Activated CD8-positive, alpha-beta memory T cell treated with anti-CD3 and anti-CD28 coated beads, Interleukin-2, amount 50 U/mL, for 24 hours (primary cell): ENCODE results near the gene XYLT1.
"Not testable (repeated sequence)": the region's sequence is repeated elsewhere in the genome, so short reads cannot be mapped to it uniquely, and the experiment has no call there.

Experiments used
- DNase-seq: peaks from one replicate; pipeline ENCODE4 v3.0.0-alpha.2; 2020; ENCODE audit errors: extremely low read depth

The XYLT1 gene

DNA sequence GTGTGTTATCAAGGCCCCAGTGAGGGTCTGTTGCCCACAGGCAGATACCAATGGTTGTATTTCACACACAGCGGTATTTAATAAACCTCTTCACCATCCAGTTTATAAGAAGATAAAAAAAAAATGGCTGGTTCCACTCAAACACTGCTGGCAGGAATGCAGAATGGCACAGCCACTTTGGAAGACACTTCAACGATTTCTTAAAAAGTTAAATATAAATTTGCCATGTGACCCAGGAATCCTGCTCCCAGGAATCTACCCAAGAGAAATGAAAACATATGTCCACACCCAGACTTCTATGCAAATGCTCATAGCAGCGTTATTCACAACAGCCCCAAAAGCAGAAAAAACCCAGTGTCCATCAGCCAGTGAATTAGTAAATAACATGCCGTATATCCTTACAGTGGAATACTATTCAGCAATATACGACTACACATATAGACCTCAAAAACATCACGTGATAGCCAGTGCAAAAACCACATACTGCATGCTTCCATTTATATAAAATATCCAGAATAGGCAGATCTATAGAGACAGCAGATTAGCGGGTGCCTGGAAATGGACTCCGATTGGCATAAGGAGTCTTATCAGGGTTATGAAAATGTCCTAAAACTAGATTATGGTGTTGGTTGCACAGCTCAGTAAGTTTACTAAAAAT is 38.7 kb downstream of the XYLT1 start:
- DNase-seq, result no peak

DNA sequence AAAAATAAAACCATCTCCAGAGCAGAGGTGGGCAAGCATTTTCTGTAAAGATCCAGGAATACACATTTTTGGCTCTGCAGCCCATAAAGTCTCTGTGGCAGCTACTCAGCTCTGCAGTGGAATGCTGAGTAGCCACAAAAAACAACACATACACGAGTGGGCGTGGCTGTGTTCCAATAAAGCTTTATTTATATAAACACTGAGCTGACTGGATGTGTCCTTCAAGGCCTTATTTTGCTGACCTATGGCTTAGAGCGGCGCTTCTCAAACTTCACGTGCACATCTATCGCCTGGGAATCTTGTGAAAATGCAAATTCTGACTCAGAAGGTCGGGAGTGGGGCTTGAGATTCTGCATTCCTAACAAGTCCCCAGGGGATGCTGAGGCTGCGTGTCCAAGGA is 39.7 kb downstream of the XYLT1 start:
- DNase-seq, result no peak

DNA sequence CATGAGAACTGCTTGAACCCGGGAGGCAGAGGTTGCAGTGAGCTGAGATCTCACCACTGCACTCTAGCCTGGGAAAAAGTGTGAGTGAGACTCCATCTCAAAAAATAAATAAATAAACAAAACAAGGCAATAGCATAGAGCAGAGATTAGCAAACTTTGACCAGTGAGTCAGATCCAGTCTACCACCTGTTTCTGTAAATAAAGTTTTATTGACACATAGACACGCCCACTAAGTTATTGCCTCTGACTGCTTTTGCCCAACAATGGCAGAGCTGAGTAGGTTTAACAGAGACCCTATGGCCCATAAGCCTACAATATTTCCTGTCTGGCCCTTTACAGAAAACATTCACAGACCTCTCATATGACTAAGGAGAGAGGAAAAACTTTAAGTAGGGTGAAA is 44.3 kb downstream of the XYLT1 start:
- DNase-seq, result no peak

DNA sequence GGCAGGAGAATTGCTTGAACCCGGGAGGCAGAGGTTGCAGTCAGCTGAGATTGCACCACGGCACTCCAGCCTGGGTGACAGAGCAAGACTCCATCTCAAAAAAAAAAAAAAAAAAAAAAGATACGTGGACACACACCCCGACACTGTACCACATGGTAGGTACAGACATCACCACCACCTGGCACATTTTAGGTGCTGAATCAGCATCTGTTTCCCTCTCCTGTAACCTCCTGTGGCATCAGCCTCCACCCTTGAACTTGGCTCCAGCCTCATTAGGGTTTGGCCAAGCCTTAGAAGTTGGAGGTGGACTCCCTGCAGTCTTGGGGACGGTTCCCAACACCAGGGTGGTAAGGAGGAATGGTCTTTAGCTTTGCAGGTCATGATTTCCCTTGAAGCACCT is 46.0 kb downstream of the XYLT1 start:
- DNase-seq, result no peak

DNA sequence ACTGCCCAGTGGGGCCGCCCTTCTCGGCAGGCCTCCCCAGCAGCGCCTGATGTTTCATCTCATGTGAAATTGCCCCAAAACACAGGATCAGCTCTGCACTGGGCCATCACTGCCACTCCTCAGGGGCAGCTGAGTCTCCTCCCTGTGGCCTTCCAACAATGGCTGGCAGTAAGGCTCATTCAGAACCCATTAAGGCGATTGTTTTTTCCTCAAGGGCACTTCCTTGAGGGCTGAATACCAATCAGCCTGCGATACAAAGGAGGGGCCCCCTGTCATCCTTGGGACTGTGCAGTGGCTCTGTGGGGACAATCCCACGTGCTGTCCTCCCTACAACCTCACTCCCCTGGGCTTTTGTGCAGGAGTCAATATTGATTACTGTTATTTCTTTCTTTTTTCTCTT is 47.5 kb downstream of the XYLT1 start:
- DNase-seq, result no peak

DNA sequence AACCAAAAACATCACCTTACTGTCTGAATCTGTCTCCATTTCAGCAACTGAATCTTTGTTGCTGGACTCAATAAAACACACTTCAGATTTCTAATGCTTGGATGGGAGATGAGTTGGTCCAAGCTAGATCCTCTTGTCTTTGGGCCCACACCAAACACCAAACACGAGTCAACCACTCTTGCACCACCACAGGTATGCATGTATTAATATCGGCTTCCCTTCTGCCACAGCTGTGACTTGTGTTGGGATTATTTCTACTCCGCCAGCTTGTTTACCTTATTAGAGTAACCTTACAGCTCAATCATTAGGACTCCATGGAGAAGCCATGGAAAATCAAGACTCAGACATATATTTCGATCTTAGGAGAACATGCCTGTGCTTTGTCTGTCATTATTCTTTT is 49.9 kb downstream of the XYLT1 start:
- no peak for DNase-seq

DNA sequence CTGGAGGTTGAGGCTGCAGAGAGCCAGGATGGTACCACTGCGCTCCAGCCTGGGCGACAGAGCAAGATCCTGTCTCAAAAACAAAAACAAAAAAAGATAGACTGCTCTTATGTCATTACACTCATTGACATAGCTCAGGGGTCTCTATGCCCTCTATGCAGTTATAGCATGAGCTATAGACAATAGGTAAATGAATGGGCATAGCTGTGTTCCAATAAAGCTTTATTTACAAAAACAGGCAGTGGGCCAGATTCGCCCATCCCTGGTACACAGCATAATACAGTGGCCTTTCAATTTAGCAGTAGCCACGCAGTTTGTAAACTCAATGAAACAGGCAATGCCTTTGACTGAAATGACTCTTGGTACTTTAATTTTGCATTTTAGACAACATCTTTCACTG is 51.5 kb downstream of the XYLT1 start:
- no peak for DNase-seq

DNA sequence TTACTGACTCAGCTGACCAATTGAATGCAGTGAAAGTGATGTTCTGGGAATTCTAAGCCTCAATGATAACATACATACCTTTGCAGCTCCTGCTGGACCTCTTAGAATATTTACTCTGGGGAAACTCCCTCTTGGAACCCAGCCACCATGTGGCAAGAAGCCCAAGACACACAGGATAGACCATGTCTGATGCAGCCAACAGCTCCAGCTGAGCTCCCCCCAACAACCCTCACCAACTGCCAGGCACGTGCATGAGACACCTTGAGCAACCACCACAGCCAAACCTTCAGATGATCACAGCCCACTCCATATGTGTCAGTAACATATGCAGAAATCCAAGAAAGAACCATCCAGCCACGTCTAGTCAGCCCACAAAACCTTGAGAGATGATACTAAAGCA is 53.0 kb downstream of the XYLT1 start:
- DNase-seq, result no peak

DNA sequence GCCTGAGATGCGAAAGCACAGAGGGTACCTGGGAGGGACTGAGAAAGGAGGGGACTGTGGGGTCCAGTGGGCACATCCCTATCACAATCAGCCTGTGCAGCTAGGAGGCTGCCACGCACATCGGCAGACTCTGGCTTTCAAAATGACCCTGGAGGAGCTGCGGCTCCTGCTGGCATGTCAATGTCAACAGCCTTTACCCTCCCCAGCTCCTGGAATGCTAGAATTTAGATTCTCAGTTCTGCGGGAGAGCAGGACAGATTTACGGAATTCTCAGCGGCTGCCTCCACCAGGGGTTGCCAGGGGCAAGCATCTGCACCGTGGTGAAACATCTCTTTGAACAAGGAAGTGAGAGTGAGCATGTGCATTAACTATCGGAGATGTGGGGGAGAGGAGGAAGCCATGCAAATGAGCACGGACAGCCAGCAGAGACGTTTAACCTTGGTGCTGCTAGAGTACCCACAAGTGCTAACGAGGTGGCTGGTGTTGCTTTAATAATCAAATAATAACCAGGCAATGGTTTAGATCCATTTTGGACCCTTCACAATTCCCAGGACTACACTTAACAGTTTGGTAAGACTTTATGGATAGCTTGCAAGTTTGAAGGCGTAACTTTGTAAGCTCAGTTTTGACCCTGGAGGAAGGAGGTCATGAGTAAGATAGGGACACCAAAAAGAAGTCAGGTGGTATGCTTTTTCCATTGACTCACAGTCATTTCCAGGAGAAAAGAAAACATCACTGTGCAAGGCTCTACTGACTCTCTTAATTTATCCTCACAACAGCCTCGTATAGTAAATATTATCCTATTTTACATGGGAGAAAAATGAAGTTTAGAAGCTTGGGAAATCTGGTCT is 54.1 kb downstream of the XYLT1 start:
- peak; percentile 12 for DNase-seq

DNA sequence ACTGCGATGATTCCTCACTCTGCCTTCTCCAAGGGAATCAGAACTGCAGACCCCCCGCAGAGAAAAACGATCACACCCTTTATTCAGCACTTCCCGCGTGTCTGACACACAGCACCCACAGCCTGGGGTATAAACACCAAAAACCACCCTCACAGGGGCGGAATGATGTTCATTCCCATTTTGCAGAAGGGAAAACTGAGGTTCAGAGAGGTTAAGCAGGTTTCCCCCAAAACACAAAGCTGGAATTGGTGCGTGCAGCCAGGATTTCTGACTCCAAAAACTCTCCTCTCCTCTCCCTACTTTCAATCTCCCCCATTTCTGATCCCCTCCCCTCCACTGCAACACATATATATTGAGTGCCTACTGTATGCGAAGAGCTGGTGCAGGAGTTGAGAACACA is 55.8 kb downstream of the XYLT1 start:
- no peak for DNase-seq

DNA sequence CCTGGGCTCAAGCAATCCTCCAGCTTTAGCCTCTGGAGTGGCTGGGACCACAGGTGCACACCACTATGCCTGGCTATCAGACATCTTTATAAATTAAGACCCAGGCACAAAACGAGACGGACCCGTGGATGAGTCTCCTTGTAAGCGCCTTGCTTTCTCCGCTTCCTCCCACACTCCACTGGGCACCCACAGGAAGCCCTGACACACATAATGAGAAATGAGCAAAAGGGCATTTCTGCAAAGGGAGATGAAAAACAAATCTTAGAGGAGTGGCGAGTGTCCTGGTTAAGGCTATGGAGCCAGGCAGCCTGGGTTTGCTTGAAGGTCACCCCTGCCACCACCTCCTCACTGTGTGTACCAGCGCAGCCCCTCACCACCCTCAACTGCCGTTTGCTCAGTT is 56.3 kb downstream of the XYLT1 start:
- no peak for DNase-seq

DNA sequence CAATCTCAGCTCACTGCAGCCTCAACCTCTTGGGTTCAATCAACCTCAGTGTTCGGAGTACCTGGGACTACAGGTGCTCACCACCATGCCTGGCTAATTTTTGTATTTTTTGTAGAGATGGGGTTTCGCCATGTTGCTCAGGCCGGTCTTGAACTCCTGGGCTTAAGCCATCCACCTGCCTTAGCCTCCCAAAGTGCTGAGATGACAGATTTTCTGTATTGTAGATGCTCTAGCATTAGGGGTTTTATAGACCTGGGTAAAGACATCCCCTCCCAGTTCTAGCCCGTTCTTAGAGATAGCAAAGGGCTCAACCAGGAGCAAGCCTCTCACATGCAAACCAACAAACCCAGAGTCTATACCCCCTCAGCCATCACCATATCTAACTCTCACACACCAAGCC is 57.3 kb downstream of the XYLT1 start:
- no peak for DNase-seq

DNA sequence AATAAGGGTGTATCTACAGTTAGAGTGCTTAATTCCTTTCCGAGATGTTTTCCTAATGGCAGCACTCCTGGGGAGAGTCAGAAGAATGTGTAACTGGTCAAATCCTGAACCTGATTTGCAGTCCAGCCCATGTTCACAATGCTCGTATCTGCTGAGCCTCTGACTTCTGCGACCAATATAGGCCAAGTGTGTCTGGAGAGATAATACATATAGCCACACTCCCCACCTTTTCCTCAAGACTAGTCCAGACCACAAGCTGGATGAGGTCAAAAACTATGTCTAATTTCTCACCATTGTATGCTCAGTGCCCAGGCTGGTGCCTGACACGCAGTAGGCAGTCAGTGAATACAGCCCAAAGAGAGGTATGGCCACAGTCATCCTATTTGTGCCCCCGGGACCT is 58.0 kb downstream of the XYLT1 start:
- DNase-seq, result no peak

DNA sequence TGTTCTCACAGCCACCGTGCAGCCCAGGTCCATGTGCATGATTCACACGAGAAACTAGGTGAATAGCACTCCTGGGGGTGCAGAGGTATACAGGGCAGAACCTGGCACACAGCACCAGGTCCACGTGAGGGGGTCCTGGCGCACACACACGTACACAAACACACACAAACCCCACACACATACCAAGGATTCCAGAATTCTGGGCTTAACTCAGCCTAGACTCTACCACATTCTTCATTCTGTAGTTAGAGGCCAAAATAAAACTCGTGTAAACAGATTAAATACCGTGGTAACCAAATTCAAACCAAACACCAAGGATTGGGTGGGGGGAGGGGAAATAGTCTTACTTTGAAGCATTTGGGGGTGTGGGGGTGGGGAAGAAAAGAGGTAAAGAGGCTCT is 58.5 kb downstream of the XYLT1 start:
- DNase-seq, result no peak

DNA sequence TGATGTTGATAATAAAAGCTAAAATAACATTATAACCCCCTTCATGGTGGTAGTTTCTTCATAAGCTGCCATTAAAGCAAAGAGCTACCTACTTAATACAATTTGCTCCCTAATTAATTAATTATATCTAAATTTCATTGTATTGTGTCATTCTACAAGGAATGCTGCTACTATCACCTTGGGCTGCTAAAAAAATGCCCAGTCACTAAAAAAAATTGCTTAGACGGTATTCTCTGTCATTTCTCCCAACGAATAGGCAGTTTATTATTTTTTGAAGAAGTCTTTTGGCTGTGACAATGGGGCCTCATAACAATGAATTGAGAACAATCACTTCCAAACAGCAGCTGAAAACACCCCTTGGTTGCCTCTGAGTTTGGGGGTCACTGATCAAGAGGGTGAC is 59.5 kb downstream of the XYLT1 start:
- no peak for DNase-seq

DNA sequence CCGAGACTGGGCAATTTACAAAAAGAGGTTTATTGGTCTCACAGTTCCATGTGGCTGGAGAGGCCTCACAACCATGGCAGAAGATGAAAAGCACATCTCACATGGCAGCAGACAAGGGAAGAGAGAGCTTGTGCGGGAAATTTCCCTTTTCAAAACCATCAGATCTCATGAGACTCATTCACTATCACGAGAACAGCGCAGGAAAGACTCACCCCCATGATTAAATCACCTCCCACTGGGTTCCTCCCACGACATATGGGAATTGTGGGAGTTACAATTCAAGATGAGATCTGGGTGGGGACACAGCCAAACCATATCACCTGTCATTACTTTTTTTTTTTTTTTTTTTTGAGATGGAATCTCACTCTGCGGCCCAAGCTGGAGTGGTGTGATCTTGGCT is 60.4 kb downstream of the XYLT1 start:
- DNase-seq, result not testable (repeated sequence)

DNA sequence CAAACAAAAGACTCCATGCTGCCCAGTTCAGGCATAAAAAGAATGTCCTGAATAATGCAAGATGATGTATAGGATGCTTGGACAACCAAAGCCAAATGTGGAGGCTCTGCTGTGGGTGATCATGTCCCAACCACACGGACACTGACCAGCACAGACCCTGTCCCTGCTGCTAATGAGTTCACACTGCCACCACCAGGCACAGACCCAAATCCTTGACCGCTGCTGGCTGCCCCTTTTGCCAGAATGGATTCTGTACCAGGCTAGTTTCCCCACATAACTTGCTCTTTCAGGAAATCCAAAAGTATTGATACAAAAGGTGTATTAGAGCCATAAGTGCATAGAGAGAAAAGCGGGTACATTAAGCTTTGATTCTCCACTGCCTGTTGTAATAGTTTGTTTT is 60.9 kb downstream of the XYLT1 start:
- DNase-seq, result no peak

DNA sequence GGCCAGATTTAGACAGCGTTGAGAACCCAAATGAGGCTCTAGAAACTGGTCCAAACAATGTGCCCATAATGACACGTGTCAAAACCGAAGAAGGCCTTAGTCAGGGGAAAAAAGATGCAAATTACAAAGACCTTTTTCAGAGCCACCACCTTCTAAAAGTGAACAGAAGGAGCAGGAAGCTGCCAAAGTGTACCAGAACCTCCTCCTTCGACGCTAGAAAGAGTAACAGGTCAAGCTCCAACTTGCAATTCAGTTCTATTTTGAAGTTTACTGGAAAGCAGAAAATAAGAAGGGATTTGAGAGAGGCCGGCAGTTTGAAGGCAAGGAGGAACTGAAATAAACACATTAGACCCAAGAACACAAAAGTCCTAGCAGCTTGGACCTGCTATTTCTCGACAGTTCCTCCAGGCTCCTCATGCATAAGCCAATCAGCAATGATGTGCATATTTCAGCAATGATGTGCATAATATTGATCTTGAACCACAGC is 61.8 kb downstream of the XYLT1 start:
- DNase-seq, result no peak

DNA sequence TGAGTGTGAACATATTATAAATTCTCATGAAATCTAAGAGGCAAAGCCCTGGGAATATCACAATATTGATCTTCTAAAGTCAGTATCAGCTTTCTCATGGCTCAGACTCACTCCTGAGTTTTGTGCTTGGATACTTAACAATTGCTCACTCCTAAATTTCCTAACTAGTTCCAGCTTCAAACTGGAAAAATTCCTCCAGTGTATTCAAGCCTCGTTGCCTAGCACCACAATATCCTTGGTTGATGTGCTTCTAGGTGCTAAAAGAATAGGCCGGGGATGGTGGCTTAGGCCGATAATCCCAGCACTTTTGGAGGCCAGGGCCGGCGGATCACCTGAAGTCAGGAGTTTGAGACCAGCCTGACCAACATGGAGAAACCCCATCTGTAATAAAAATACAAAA is 62.5 kb downstream of the XYLT1 start:
- no peak for DNase-seq

DNA sequence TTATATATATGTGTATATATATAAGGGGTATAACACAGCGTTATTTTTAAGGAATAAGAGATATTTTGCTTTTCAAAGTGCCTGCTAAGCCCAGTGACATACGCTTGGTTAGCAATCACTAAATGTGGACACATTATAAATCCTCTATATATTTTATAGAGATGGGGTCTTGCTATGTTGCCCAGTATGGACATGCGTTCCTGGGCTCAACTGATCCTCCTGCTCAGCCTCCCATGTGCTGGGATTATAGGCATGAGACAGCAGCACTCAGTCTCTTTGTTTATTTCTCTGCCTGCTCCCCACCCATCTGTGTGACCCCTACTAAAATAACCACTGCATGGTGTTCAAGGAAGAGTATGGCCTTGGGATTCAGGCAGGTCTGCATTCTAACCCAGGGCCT is 63.4 kb downstream of the XYLT1 start:
- no peak for DNase-seq

DNA sequence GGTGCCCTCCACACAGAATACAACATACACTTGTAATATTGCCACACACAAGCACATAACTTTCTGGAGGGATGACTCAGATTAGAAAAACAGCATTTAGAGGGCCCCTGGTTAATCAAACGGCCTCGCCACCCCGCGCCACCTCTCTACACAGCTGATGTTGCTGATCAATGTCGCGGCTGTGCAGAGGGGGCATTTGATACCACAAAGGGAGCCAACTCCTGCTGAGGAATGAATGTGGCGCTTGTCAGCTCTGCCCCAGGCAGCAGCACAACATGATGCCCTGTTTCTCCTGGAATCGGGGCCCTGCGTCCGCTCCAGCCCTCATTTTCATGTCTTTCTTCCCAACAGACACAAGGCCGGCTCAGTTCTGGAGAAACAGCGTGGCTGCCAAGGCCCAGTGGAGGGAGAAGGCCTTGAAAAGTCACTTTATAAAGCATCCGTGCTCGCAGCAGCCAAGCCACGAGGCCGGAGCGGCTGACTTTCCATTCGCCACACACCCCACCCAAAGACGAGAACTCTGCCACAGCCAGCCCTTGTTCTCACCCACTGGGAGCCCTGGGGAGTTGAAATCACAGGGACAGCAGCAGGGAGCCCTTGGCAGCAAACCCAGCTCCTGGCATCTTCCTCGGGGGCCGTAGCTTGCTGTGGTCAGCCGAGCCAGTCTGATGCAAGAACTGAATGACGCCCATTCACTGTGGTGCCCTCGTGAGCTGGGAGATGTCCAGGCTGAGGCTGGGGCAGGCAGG is 65.6 kb downstream of the XYLT1 start:
- DNase-seq, result no peak

DNA sequence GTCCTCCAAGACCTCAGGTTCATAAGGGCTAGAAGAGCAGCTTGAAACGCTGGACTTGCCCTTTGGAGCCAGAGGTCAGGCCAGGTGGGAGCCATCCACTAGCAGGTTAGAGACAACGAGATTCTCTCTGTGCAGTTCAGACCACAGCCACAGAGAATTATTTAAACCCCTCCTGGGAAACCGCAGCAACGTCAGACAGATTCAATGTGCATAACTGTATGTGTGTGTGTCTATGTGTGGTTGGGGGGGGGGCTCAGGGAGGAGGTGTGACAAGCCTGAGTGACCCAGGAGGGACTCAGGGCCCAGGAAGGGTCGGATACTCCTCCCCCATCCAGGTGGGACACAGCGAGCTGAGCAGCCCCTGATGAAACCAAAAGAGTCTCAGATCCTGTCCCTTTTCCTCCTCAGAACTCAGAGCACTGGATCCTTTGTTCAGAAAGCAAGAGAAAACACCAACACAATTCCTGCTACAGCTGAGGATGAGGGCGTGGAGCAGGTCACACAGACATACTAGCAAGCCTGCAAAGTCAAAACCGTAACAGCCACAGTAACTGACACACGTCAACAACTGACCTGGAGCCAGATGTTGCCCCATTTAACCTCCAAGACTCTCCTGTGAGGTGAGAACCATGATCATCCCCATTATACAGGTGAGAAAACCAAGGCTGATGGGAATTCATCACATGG is 66.8 kb downstream of the XYLT1 start:
- no peak for DNase-seq
